Measurements from ENCODE around the gene IRF2BP2.

IRF2BP2 gene

DNA sequence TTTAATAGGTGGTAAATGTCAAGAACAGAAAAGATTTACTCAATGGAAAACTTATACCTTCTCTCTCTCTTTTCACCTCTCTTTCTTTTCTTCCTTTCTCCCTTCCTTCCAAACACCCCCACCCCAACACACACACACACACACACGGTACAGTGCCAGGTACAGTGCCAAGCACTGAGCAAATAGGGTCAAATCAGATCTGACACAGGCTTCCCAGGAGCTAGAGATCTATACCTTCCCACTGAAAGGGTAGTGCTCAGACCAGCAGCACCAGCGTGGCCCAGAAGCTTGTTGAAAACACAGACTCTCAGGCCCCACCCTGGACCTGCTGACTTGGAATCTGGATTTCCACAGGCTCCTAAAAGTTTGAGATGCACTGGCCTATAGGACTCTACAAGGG lies 31.9 kb downstream of the IRF2BP2 start:
- no peak overlapping the region for H3K4me3 ChIP-seq (ENCODE audit: low read depth, low read length)
- TF ChIP-seq CTCF (IDR thresholded peaks at IDR 0.05; ENCODE audit: low read depth, low read length, missing control alignments): no peak
- DNase-seq (ENCODE audit: low read depth): no peak

GRCh38 chr1:234573711-234574299 lies 36.2 kb downstream of the IRF2BP2 start:
- no peak overlapping the region for H3K4me3 ChIP-seq (ENCODE audit: low read depth, low read length)
- TF ChIP-seq CTCF (IDR thresholded peaks at IDR 0.05; ENCODE audit: low read depth, low read length, missing control alignments): no peak
- DNase-seq (ENCODE audit: low read depth): no peak

DNA sequence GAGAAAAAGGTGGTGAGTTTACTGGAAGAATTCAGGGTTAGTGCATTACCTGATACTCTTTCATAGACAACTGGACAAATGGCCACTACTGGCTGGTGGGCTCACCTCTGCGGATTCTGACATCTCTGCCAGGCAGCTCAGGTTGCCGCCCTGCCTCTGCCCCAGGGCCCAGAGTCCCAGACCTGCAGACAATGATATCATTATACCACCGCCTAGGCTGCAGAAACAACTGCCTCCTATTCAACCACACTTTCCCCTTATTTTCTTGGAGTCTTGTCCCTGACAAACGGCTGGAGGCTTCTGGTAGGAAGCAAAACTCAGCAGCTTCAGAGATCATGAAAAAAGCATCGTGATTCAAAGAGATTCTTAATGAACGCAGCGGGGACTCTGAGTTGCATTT lies 37.0 kb downstream of the IRF2BP2 start:
- DNase-seq (ENCODE audit: low read depth): no peak
- H3K4me3 ChIP-seq (ENCODE audit: low read depth, low read length): no peak overlapping the region
- TF ChIP-seq CTCF (IDR thresholded peaks at IDR 0.05; ENCODE audit: low read depth, low read length, missing control alignments): no peak

DNA sequence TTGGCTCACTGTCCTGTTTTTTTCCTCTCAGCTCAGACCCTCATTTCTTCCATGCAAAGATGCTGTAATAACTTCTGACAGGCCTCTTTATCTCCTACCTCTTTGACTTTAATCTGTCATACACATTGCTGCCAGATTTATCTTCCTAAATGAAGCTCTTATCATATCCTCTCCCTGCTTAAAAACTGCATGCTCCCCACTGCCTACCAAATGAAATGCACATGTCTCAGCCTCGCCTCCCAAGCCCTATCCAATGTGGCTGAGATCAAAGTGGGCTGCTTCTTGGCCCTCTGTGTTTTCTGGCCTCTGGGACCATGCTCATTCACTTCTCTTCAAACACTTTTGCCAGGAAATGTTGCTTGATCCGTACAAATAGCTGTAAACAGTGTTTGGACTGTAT lies 38.3 kb downstream of the IRF2BP2 start:
- no peak overlapping the region for H3K4me3 ChIP-seq (ENCODE audit: low read depth, low read length)
- no peak for DNase-seq (ENCODE audit: low read depth)
- TF ChIP-seq CTCF (IDR thresholded peaks at IDR 0.05; ENCODE audit: low read depth, low read length, missing control alignments): no peak

DNA sequence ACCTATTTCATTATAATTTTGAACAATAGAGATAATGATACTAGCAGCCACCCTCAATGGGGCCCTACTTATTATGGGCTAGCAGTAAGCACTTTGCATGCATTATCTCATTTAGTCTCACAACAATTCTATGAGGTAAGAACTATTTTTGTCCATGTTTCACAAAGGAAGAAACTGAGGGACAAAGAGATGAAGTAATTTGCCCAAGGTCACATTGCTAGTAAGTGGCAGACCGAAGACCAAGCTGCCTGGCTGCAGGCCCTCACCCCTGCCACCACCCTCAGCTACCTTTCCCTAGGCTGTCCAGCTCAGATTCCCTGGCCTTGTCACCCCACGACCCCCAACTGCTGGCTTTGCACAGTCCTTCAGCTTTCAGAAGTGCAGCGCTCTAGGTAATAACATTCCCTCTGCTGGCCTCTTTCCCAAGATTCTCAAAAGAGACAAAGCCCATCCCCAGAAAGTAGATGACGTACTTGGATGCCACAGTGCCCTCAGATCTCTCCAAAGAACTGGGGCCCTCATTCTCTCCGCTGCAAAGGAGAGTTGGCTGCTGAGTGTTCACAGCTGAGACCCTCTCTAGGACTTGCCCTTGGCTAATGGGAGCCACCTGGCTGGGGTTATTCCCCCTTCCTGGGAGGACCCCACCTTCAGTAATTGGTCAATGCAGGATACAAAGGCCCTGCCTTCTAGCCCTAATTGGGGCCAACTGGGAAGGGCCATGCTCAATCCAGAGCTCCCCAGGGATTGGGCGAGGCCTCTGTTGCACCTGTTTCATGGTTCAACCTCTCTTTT lies 39.5 kb downstream of the IRF2BP2 start:
- H3K4me3 ChIP-seq (ENCODE audit: low read depth, low read length): no peak overlapping the region
- TF ChIP-seq CTCF (IDR thresholded peaks at IDR 0.05; ENCODE audit: low read depth, low read length, missing control alignments): no peak
- no peak for DNase-seq (ENCODE audit: low read depth)

GRCh38 chr1:234568345-234568744 lies 41.6 kb downstream of the IRF2BP2 start:
- no peak for DNase-seq (ENCODE audit: low read depth)
- H3K4me3 ChIP-seq (ENCODE audit: low read depth, low read length): no peak overlapping the region
- TF ChIP-seq CTCF (IDR thresholded peaks at IDR 0.05; ENCODE audit: low read depth, low read length, missing control alignments): no peak

GRCh38 chr1:234565132-234565531 lies 44.8 kb downstream of the IRF2BP2 start:
- TF ChIP-seq CTCF (IDR thresholded peaks at IDR 0.05; ENCODE audit: low read depth, low read length, missing control alignments): no peak
- DNase-seq (ENCODE audit: low read depth): no peak
- H3K4me3 ChIP-seq (ENCODE audit: low read depth, low read length): no peak overlapping the region
